K562 (cell line): Measurements from ENCODE around the gene SLC17A2. TPM values are rescaled to one million over a fixed set of nuclear protein-coding genes. Genes with fewer than 3 reads are reported as not detected.

Experiments used
- ATAC-seq: fragments of 200-7000 bp; cut with Tn5 transposase; 3 replicates; pipeline ENCODE4 v1.9.1; 2020; ENCODE audit warnings: moderate library complexity
- BruUV-seq: library from RNA; stranded (reverse); fragments of 400-500 nt; replicated peaks from 2 replicates; lab custom pipeline; 2021; lab: Mats Ljungman, UMichigan
- CTCF ChIA-PET: fragments of 300-600 bp; formaldehyde crosslinking; extraction: SDS; loops from one replicate; lab custom pipeline; 2021; ENCODE audit warnings: low intra/inter-chr PET ratio; lab: Yijun Ruan, JAX
- POLR2A ChIA-PET: fragments of 300-600, 350-650 bp; sonication (Branson Sonifier 250); formaldehyde crosslinking; extraction: SDS; loops from one replicate; lab custom pipeline; 2021; ENCODE audit warnings: antibody characterized with exemption, inconsistent platforms; lab: Yijun Ruan, JAX
- DNase-seq, 4 experiments: peaks; one replicate each; pipeline versions ENCODE4 v3.0.0 to v3.0.0-alpha.2; 2011 to 2018; ENCODE audit warnings: low spot score in 3 of 4, mixed read lengths in 3 of 4; ENCODE audit errors: extremely low read depth in 1 of 4
- FAIRE-seq: peaks from 2 replicates; lab custom pipeline; 2011; peaks lifted over from hg19 to GRCh38; lab: Jason Lieb, UNC
- H2AFZ ChIP-seq: 2 replicates; pipeline ENCODE4 v1.6.0; 2011; ENCODE audit warnings: low read depth, low read length, control low read depth, inconsistent platforms
- H3K27ac ChIP-seq: fragments of 200-600 bp; 3 replicates; pipeline ENCODE4 v1.8.0; 2011; ENCODE audit warnings: low read depth, mild to moderate bottlenecking, control low read depth, inconsistent platforms, low read length, moderate library complexity, mixed read lengths; ENCODE audit errors: extremely low read depth
- H3K27me3 ChIP-seq, 2 experiments: fragments of 300-600 bp in 1 of 2; 2 replicates in 1 of 2; 3 replicates in 1 of 2; pipeline versions ENCODE4 v1.6.0 to v1.8.0; 2011; ENCODE audit warnings: inconsistent platforms in 2 of 2, low read length in 2 of 2, mild to moderate bottlenecking in 1 of 2, mixed read lengths in 1 of 2, moderate library complexity in 1 of 2; ENCODE audit not compliant: control insufficient read depth in 2 of 2, insufficient read depth in 2 of 2
- H3K36me3 ChIP-seq: fragments of 300-600 bp; 3 replicates; pipeline ENCODE4 v1.8.0; 2011; ENCODE audit warnings: mild to moderate bottlenecking, low read length, inconsistent platforms; ENCODE audit not compliant: control insufficient read depth, insufficient read depth
- H3K4me1 ChIP-seq, 2 experiments: fragments of 200-600 bp in 1 of 2; replicated peaks in 1 of 2; 2 replicates in 1 of 2; 3 replicates in 1 of 2; pipeline versions ENCODE4 v1.5.1 to v1.8.0; 2011; ENCODE audit warnings: inconsistent platforms in 2 of 2, low read length in 2 of 2, mild to moderate bottlenecking in 1 of 2, mixed read lengths in 1 of 2, moderate library complexity in 1 of 2; ENCODE audit not compliant: control insufficient read depth in 2 of 2, insufficient read depth in 2 of 2
- H3K4me2 ChIP-seq: 2 replicates; pipeline ENCODE4 v1.6.1; 2011; ENCODE audit warnings: low read length, control low read depth, inconsistent platforms, mixed read lengths; ENCODE audit not compliant: insufficient read depth
- H3K4me3 ChIP-seq: fragments of 200-600 bp; sonication (generic), shearing (Covaris generic); 2 replicates; pipeline ENCODE4 v1.5.1; 2016; ENCODE audit warnings: control low read depth, inconsistent platforms
- H3K79me2 ChIP-seq: fragments of 200-600 bp; 3 replicates; pipeline ENCODE4 v1.8.0; 2011; ENCODE audit warnings: low read length, inconsistent platforms; ENCODE audit not compliant: control insufficient read depth, insufficient read depth
- H3K9ac ChIP-seq, 2 experiments: 2 replicates each; pipeline versions ENCODE4 v1.6.0 to v1.6.1; 2011; ENCODE audit warnings: low read depth in 2 of 2, low read length in 2 of 2, control low read depth in 1 of 2, inconsistent platforms in 1 of 2, mild to moderate bottlenecking in 1 of 2, mixed read lengths in 1 of 2; ENCODE audit not compliant: insufficient read depth in 1 of 2
- H3K9me1 ChIP-seq: one replicate; pipeline ENCODE4 v1.6.0; 2011; ENCODE audit warnings: inconsistent platforms, mild to moderate bottlenecking, low read length, moderate library complexity; ENCODE audit not compliant: control insufficient read depth, insufficient read depth
- H3K9me3 ChIP-seq: replicated peaks from 2 replicates; pipeline ENCODE4 v1.5.1; 2011; ENCODE audit warnings: low read depth, low read length, inconsistent platforms; ENCODE audit not compliant: control insufficient read depth, insufficient read depth
- H4K20me1 ChIP-seq: replicated peaks from 2 replicates; pipeline ENCODE4 v1.6.1; 2011; ENCODE audit warnings: low read length, inconsistent platforms, mixed read lengths; ENCODE audit not compliant: control insufficient read depth, insufficient read depth
- ATF2 ChIP-seq: sonication (generic); formaldehyde crosslinking; IDR thresholded peaks from 2 replicates; pipeline ENCODE4 v1.8.1; 2022; ENCODE audit warnings: missing genetic modification reagents
- HLTF ChIP-seq: fragments of 450-650 bp; IDR thresholded peaks from 2 replicates; pipeline ENCODE4 v1.6.1; 2016
- MLLT1 ChIP-seq, 2 experiments: fragments of 450-650 bp; IDR thresholded peaks; 2 replicates each; pipeline ENCODE4 v1.6.1; 2016
- NFE2 ChIP-seq: IDR thresholded peaks from 2 replicates; pipeline ENCODE4 v1.6.1; 2014; ENCODE audit warnings: antibody characterized with exemption, low read depth
- PPARD ChIP-seq: fragments of 250-450 bp; sonication (Bioruptor Pico); IDR thresholded peaks from 2 replicates; pipeline ENCODE4 v1.8.0; 2022; ENCODE audit warnings: inconsistent platforms, mild to moderate bottlenecking, moderate library complexity
- SRSF3 ChIP-seq: fragments of 200-400 bp; formaldehyde crosslinking; IDR thresholded peaks from 2 replicates; pipeline ENCODE4 v1.6.1; 2016; ENCODE audit warnings: mild to moderate bottlenecking, low read length, moderate library complexity; ENCODE audit not compliant: insufficient read depth
- ZNF436 ChIP-seq: fragments of 250-450, 450-650 bp; sonication (Bioruptor Pico); formaldehyde crosslinking; IDR thresholded peaks from 2 replicates; pipeline ENCODE4 v1.7.0; 2020; ENCODE audit warnings: mild to moderate bottlenecking
- ZNF766 ChIP-seq: fragments of 200-800 bp; sonication (Bioruptor generic); conservative IDR thresholded peaks from 2 replicates; pipeline ENCODE4 v1.6.1; 2016; ENCODE audit warnings: missing genetic modification characterization, missing compliant biosample characterization
- WGBS: fragments of 100-300 bp; shearing (Covaris generic); methylation state at CpG from one replicate; pipeline ENCODE4 v1.1.6; 2016; ENCODE audit warnings: low coverage, mixed read lengths; ENCODE audit not compliant: insufficient coverage; ENCODE audit errors: missing lambda C conversion rate; 5-methylcytosine and 5-hydroxymethylcytosine counted together
- in situ Hi-C: fragments of 300-500 bp; cut with MboI; formaldehyde crosslinking; loops from 4 replicates; pipeline ENCODE4 v1.15.0; 2018; ENCODE audit warnings: inconsistent platforms, mixed read lengths
- intact Hi-C: fragments of 100-400 bp; cut with micrococcal nuclease; formaldehyde crosslinking; loops from 2 replicates; pipeline ENCODE4 v1.14.2; 2022
- polyA plus RNA-seq, 8 experiments: library from polyadenylated mRNA; depleted of rRNA in 4 of 8; stranded (reverse) in 5 of 8; unstranded in 3 of 8; fragments of >200 nt; fragmentation: Nextera tagmentation in 2 of 8; fragmentation: Illumina TruSeq in 1 of 8; extraction: Ambion mirVana in 2 of 8; extraction: Trizol in 1 of 8; gene quantifications; 2 replicates each; pipeline versions ENCODE4 v1.2.1 to v1.2.3, GENCODE V29; 2011 to 2014; ENCODE audit warnings: inconsistent platforms in 1 of 8, missing spikeins in 1 of 8
- total RNA-seq, 7 experiments: library from RNA; depleted of rRNA in 6 of 7; stranded (reverse); fragments of >200 nt in 6 of 7; fragmentation: Illumina TruSeq in 2 of 7; extraction: Trizol in 2 of 7; gene quantifications; 2 replicates each; pipeline versions ENCODE4 v1.2.1 to v1.2.3, GENCODE V29; 2011 to 2021; ENCODE audit warnings: low replicate concordance in 1 of 7

Gene SLC17A2
- total and polyA plus RNA-seq, 9 of the 15 experiments (the other 6 are each of a cell fraction or from before 2014, with no cell fraction given): not detected

GRCh38 chr6:25899123-25899522, 31.4 kb downstream of the SLC17A2 start:
- H4K20me1 ChIP-seq: no peaks in the 10 kb centered on the region
- no peaks in the 10 kb centered on the region for H3K9me3 ChIP-seq
- H3K79me2 ChIP-seq: no peaks in the 10 kb centered on the region
- H3K4me3 ChIP-seq: no peak overlapping the region
- CTCF ChIA-PET: no interaction called here
- H3K9me1 ChIP-seq: peaks cover 2% of the 10 kb centered on the region
- DNase-seq (no peak), FAIRE-seq (no peak)
- intact Hi-C loops: no loop called here
- no TSS peak for BruUV-seq
- no peak overlapping the region for H3K4me2 ChIP-seq
- WGBS: 33% methylated on average over 2 of the region's 2 CpGs
- no peak overlapping the region for H3K9ac ChIP-seq
- H3K27ac ChIP-seq: no peak overlapping the region
- H2AFZ ChIP-seq: no peak overlapping the region
- TF ChIP-seq NFE2: no peak
- TF ChIP-seq ZNF766 (CRISPR knock-in tag): no peak
- no peak for TF ChIP-seq PPARD
- no peak for TF ChIP-seq SRSF3
- no peak for TF ChIP-seq MLLT1 (IDR thresholded peaks at IDR 0.05)
- TF ChIP-seq HLTF: no peak
- no peak for TF ChIP-seq ZNF436 (CRISPR knock-in tag)
- TF ChIP-seq ATF2: no peak
- TF ChIP-seq, all 486 proteins: peak for 0
- POLR2A ChIA-PET: interaction anchor here (0.5 to 1.5 kb wide), 9 partner anchors 9 to 265 kb away, joined by 3 to 6 read pairs (median 3); no protein-coding TSS in a partner anchor
- in situ Hi-C loops: no loop called here
- H3K27me3 ChIP-seq: no peaks in the 10 kb centered on the region; a peak in 2 of 5 replicates
- H3K4me1 ChIP-seq: no peaks in the 10 kb centered on the region; a peak in 1 of 5 replicates
- no peaks in the 10 kb centered on the region for H3K36me3 ChIP-seq
- no peak for ATAC-seq
